Mesenteric fat pad (tissue), 1 donor: Measurements from ENCODE around the gene FAM83G. TPM values are rescaled to one million over a fixed set of nuclear protein-coding genes. Genes with fewer than 3 reads are reported as not detected.
"Not testable (repeated sequence)": the region's sequence is repeated elsewhere in the genome, so short reads cannot be mapped to it uniquely, and the experiment has no call there.

ENCODE experiments used
- DNase-seq: peaks from one replicate; pipeline ENCODE4 v3.0.0-alpha.2; 2020; ENCODE audit warnings: low spot score
- long read RNA-seq: library from polyadenylated mRNA; unstranded; transcript quantifications from one replicate; pipeline ENCODE4 v2.0.0, GENCODE V29; 2020
- total RNA-seq: library from RNA; stranded (reverse); fragmentation: NEBNext Ultra II Directional; extraction: Animal tissue kit (Norgen Biotek cat#: 25700); gene quantifications from one replicate; pipeline ENCODE4 v1.2.1, GENCODE V29; 2021
- donor health status: DM: yes; HTN: yes; CAD: no.

Gene FAM83G, protein sequence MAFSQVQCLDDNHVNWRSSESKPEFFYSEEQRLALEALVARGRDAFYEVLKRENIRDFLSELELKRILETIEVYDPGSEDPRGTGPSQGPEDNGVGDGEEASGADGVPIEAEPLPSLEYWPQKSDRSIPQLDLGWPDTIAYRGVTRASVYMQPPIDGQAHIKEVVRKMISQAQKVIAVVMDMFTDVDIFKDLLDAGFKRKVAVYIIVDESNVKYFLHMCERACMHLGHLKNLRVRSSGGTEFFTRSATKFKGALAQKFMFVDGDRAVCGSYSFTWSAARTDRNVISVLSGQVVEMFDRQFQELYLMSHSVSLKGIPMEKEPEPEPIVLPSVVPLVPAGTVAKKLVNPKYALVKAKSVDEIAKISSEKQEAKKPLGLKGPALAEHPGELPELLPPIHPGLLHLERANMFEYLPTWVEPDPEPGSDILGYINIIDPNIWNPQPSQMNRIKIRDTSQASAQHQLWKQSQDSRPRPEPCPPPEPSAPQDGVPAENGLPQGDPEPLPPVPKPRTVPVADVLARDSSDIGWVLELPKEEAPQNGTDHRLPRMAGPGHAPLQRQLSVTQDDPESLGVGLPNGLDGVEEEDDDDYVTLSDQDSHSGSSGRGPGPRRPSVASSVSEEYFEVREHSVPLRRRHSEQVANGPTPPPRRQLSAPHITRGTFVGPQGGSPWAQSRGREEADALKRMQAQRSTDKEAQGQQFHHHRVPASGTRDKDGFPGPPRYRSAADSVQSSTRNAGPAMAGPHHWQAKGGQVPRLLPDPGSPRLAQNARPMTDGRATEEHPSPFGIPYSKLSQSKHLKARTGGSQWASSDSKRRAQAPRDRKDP
- total RNA-seq = 8.9 TPM
- long read RNA-seq, partial matches to known transcripts = 0 of 2 reads
- long read RNA-seq, other reads (novel, unspliced or antisense) = 2 of 2 reads

DNA sequence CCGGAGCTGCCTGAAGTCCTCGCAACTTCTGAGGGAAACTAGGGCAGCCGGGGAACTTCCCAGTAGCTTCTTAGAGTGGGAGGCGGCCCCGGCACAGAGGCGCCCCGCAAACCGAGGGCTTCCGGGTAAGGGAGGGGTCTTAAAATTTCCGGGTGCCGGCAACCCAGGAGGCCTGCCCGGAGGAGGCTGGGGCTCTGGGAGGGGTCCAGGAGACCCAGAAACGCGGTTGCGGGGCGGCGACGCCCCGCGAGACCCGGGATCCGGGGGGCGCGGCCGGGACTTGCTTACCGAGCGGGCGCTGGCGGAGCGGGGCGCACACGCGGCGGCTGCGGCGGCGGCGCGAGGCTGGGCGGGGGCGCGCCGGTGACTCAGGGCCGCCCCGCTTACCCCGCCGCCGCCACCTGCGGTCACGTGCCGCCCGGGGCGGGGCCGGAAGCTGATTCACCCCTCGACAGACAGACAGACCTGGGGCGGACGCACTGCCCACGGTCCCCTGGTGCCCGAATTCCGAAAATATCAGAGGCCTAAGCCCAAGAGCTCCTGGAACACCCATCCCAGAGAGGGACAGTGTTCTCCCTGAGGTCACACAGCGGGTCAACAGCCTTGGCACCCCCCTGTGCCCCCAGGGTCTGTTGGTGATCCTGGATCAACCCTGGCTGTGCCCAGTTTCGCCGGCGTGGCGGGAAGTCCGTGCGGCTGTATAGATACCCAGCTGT, at the start of gene FAM83G:
FAM83G (minus strand) TSS at position 344 of the 716 bp plus-strand sequence. CDS start 723 bp downstream, outside the sequence.
- DNase-seq = peak; percentile 94

DNA sequence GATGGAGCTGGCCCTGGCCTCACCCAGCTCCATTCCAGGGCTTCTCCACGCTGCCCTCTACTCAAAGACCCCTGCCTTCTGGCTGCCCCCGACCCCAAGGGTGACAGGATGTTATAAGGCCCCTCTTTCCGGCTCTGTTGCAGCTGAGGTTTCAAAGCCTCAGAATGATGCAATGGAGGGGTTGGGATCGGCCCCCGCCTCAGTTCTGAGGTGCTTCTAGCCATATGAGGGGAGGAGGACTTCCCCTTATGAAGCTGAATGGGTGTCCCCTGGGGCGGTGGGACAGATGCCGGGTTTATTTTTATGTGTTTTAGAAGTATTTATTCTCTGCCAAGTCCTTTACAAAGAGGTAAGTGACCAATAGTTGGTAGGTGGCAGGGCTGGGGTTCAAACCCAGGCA, 44.3 kb upstream of the FAM83G start:
- DNase-seq = peak; percentile 8

DNA sequence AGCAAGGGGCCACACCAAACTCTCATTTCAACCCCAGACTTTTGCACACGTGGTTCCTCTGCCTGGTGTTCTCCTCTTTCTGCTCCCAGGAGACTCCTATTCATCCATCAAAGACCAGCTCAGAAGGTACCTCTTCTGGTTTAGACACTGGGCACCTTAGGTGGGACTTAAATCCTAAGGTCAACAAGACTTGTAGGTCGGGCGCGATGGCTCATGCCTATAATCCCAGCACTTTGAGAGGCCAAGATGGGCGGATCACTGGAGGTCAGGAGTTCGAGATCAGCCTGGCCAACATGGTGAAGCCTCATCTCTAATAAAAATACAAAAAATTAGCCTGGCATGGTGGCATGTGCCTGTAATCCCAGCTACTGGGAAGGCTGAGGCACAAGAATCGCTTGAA, 42.9 kb upstream of the FAM83G start:
- DNase-seq = peak; percentile 60

DNA sequence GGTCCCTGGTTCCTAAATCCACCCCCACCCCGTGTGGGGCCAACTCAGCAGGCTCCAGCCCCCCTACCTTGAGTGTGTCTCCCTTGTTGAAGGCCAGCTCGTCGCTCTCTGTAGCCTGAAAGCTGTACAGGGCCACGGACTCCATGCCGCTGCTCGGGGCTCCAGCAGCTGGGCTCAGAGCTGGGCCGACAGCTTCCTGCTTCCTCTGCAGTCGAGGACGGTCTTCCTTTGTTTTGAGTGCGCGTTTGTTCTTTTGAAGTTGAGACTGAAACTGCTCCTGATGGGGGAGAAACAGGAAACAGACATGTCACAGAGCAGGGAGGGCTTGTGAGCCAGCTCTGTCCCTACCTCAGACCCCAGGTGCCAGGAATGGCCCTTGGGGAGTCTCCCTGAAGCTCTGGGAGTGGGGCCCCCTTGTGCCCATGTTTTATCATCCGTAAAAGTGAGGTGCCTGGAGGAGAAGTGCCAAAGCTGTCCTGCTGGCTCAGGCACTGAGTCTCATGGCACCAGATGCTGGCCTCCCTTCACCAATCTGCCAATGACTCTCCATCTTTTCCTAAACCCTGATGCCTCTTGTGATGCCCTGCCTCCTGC, 42.3 kb upstream of the FAM83G start, which contains the start of gene GRAP:
GRAP (minus strand) TSS at position 176 of the 594 bp plus-strand sequence; CDS start at position 145, 31 bp downstream.
- DNase-seq = not testable (repeated sequence)

DNA sequence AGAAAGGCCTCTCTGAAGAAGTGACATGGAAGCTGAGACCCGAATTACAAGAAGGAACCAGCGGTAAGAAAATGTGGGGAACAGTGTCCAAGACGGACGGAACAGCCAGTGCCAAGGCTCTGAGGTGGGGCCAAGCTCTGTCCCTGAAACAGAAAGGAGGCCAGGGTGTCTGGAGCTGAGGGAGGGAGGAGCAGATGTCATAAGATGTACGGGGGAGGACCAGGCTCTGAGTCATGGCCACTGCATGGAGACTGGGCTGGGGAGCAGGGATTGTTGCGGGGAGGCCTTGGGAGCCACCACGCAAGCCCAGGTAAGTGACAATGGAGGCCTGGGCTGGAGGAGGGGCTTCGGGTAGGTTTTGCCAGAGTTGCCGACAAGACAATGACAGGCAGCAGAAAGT, 40.1 kb upstream of the FAM83G start:
- not testable (repeated sequence) for DNase-seq

DNA sequence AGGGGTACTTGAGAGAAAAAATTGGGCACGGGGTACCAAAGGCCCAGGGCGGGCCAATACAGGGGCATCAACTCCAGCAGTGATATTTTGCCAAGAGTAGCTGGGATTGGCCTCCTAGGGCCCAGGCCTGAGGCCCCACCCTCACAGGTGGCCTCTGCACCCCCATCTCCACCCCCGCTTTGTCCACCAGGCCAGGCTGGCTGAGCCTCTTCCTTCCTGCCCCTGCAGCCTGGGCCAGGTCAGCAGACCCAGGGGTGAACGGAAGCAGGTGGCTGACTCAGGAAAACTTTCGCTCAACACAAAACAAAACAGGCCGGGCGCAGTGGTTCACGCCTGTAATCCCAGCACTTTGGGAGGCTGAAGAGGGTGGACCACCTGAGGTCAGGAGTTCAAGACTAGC, 38.5 kb upstream of the FAM83G start:
- DNase-seq = not testable (repeated sequence)

DNA sequence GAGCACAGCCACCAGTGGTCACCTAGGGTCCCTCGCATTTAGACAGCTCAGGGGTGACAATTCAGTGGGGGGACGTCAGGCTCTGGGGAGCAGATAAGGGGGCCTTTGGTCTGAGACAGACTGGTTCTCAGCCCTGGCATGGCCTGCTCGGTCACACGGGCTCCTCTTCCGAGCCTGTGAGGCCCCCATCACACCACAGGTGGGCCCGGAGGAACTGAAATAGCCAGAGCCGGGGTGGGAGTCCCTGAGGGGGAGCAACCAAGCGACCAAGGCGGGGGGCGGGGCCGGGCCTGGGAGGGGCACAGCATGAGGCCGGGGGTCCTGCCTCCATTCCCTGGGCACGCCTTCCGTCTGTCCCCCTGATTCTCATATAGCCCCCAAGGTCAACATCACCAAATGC, 37.8 kb upstream of the FAM83G start:
- not testable (repeated sequence) for DNase-seq

DNA sequence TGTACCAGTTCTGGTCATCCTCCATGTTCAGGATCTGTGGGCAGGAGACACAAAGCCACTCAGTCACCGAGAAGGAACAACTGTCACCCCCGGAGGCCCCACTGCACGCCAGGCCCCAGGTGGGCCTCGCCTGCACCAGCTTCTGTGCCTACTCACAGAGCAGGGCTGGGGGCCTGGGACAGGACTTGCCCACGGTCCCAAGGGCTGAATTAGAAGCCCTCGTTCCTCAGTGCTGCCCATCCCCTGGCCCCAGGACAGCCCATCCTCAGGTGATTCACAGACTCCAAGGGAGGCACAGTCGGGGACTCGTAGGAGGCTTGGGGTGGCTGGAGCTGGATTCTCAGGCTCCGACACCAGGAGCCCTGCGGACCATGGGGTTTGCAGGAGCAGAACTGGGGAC, 37.3 kb upstream of the FAM83G start:
- peak; percentile 62 for DNase-seq

DNA sequence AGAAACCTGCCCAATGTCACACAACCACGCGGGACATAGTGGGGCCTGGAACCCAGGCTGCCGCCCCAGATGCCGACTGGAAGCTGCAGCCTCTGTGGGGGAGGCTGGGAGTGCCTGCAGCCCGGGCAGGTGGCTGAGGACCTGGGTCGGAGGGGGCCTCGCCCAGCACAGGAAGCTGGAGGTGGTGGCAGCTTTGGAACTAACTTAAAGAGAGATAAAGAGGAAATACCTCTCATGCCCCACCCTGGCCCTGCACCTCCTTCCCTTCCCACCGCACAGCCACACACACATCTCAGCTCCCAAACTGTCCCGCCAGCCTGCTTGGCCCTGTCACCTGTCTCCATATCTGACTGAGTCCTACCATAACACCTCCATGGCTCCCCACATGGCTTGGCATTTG, 35.8 kb upstream of the FAM83G start:
- DNase-seq = not testable (repeated sequence)

DNA sequence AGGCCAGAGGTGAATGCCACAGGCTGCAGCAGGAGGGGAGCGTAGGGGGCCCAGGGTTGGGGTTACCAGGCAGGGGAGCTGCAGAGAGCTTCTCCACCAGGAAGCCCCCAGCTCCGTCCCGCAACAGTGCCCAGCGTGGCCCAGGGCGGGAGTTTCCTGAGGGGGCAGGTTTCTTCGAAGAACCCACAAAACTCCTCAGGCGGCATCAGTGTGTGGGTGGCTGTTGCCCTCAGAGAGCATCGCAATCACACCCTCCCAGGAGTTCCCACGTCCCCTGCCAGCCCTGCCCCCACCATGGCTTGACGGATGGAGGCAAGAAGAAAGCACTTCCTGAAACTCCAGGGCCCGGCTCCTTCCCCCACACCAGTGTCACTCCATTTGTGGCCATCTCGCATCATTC, 34.2 kb upstream of the FAM83G start:
- not testable (repeated sequence) for DNase-seq

DNA sequence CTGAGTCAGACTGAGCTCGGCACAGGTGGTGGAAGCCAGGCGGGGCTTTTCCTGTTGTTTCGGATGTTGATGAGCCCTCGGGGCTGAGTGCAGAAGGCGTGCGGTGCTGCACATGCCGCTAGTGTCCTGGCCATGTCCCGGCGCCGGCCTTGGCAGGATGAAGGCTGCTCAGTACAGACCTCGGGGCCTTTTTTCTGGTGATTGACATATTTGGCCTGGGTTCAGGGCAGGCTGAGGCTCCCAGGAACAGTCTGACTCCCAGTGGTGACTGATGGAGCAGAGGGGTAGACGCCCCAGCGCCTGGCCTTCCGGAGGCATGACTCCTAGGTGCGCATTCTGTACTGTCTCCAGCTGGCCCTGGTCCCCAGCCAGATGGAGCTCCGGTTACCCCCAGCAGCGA, 33.4 kb upstream of the FAM83G start:
- DNase-seq = not testable (repeated sequence)

DNA sequence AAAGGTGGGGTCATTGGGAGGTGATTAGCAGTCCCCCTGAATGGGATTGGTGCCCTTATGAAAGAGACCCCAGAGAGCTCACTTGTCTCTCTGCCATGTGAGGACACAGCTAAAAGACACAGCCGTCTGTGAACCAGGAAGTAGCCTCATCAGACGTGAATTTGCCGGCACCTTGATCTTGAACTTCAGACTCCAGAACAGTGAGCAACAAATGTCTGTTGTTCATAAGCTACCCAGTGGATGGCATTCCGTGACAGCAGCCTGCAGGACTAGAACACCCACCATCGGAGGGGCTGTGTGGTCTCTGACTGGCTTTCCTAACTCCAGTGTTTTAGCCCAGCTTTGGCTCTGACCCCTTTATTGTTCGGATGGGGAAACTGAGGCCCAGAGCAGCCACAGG, 33.0 kb upstream of the FAM83G start:
- DNase-seq = not testable (repeated sequence)

DNA sequence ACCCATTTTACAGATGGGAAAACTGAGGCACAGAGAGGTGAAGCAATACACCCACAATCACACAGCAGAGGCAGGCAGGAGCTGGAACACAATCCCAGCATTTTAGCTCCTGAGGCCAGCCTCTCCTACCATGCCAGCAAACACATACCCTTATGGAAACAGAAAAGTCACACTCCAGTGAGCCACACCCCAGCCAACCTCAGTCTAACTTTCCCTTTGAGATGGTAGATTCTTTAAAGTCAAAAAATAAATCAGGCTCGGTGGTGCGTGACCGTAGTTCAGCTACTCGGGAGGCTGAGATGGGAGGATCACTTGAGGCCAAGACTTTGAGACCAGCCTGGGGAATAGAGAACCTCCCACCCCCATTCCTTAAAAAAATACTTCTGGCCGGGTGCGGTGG, 31.6 kb upstream of the FAM83G start:
- not testable (repeated sequence) for DNase-seq

DNA sequence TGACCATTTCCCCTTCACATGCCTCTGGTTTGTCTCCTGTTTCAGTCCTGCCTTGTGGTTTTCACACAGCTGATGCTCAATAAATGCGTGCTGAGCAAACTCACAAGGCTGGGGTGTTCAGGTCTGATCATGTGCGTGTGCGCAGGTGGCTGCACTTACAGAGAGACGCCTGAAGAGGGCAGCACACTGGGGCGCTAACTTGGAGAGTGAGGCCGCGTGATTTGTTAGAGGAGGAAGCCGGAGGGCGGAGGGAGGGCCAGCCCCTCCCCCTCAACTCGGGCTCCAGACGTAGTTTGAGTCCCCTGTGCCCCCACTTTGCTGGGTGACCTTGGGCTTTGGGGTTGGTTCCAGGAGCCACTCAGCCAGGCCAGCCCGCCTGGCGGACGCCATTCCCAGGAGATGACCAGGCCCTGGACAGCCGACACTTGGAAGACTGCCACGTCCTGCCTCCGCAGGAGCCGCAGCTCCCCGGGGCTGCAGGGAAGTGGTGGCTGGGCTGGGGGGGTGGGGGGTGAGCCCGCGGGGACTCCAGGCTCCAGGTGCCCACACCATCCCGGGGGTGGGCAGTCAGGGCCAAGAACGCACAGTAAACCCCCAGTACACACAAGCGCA, 27.9 kb upstream of the FAM83G start:
- not testable (repeated sequence) for DNase-seq

DNA sequence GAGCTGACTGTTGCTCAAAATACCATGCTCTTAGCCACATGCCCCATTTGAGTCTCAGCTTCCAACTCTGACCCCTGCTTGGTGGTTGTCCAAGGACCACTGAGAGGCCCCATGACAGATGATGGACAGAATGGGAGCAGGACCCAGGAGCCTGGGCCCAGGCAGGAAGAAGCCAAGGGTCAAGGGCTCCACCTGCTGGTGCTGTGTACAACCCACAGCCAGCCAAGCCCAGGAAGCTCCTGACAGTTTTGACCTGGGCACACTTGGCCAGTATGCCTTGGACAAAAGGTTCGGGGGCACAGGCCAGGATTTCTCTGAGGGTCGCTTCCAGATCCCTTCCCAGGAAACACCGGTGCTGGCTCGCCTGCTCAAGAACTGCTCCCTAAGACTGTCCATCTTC, 27.2 kb upstream of the FAM83G start:
- peak; percentile 90 for DNase-seq

DNA sequence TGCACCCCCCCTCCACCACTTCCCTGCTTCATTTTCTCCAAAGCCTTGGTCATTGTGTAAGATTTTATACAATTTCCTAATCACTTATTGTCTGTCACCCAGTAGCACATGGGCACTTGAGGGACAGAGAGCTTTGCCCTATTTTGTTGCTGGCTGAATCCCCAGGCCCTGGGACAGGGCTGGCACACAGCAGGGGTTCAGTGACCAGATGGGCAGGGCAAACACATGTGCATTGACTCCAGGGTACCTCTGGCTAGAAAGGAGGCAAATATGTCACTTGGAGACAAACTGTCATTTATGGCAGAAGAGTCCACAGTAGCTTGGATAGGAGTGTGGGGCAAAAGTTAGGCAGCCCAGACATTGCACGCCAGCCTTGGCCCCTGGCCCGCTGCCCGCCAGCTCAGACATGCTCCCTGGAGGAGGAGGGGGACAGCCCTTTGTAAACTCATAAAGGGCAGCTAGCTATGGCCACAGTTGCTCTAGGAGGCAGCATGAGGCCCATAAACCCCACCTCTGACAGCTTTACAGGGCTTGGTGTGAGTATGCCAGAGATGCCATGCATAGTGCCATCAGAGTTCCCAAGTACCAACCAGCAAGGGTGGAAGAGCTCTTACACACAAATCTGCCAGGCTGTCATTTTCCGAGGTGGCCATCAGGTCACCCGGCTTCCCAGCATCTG, 26.3 kb upstream of the FAM83G start:
- not testable (repeated sequence) for DNase-seq

DNA sequence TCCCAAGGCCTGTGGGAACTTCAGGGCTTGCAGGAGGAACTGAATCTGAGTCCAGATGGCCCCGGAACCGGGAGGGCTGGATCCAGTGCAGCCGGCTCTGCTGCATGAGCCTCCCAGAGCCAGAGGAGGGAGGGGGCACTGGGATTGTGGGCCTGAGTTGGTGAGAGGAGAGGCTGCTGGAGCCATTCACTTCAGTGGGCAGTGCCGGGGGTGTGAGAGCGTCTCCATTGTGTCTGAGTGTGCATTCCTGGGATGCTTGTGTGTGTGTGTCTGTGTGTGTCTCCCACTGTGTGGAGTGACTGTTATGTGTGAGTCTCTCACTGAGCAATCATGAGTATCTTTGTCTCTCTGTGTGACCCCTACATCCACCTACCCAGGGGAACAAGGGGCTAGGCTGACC, 25.2 kb upstream of the FAM83G start:
- DNase-seq = not testable (repeated sequence)

DNA sequence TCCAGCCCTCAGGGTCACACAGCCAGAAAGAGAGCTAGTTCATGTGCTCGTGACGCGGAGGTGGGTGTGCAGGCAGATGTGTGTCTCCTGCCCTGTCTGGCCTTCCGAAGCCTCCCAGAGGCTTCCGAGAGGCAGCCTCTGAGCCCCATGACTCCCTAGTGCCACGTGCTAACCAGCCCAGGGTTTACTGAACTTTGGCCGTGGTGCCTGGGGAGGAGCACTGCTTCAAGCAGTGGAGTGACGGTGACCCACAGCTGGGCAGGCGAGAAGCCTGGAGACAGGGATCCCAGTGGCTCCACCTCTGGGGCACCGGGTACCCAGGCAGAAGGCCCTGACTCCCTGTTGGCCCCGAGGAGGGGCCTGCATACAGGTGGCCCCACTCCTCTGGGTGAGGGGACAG, 24.1 kb upstream of the FAM83G start:
- DNase-seq = not testable (repeated sequence)
